Suprapubic skin (tissue), 4 donors: ENCODE data around the gene ATXN7. TPM values are rescaled to one million over a fixed set of nuclear protein-coding genes. Genes with fewer than 3 reads are reported as not detected.

ENCODE experiments used
- DNase-seq, 2 donors: peaks; one replicate each; pipeline ENCODE4 v3.0.0-alpha.2; 2019; ENCODE audit warnings: low spot score in 2 of 2
- H3K27ac ChIP-seq: fragments of 200-600 bp; sonication (generic); one replicate; pipeline ENCODE4 v1.5.1; 2019
- H3K27me3 ChIP-seq: fragments of 200-600 bp; sonication (generic); one replicate; pipeline ENCODE4 v1.5.1; 2019
- H3K36me3 ChIP-seq: fragments of 200-600 bp; sonication (generic); one replicate; pipeline ENCODE4 v1.5.1; 2019
- H3K4me1 ChIP-seq: fragments of 200-600 bp; sonication (generic); one replicate; pipeline ENCODE4 v1.5.1; 2019
- H3K4me3 ChIP-seq: fragments of 200-600 bp; sonication (generic); one replicate; pipeline ENCODE4 v1.5.1; 2019; ENCODE audit warnings: mild to moderate bottlenecking
- H3K9me3 ChIP-seq: fragments of 200-600 bp; sonication (generic); one replicate; pipeline ENCODE4 v1.5.1; 2019
- CTCF ChIP-seq, 2 donors: fragments of 200-600 bp in 1 of 2; fragments of 450-650 bp in 1 of 2; sonication (generic) in 1 of 2; IDR thresholded peaks; one replicate each; pipeline ENCODE4 v1.5.1; 2016 to 2019; ENCODE audit warnings: antibody characterized with exemption in 2 of 2, mild to moderate bottlenecking in 1 of 2, moderate library complexity in 1 of 2
- EP300 ChIP-seq: sonication (generic); formaldehyde crosslinking; IDR thresholded peaks from one replicate; pipeline ENCODE4 v1.6.1; 2017; ENCODE audit warnings: antibody characterized with exemption
- POLR2A ChIP-seq, 2 donors: fragments of 450-650 bp; IDR thresholded peaks; one replicate each; pipeline ENCODE4 v1.6.1; 2017; ENCODE audit warnings: antibody characterized with exemption in 2 of 2, mild to moderate bottlenecking in 2 of 2, moderate library complexity in 2 of 2
- POLR2AphosphoS5 ChIP-seq, 3 donors: sonication (generic); formaldehyde crosslinking; IDR thresholded peaks; one replicate each; pipeline ENCODE4 v1.6.1; 2017; ENCODE audit warnings: antibody characterized with exemption in 3 of 3
- WGBS: methylation state at CpG from one replicate; pipeline ENCODE4 v1.1.5; 2018; 5-methylcytosine and 5-hydroxymethylcytosine counted together
- total RNA-seq, 4 donors: library from RNA; depleted of rRNA; stranded (reverse); fragments of >200 nt; gene quantifications; one replicate each; pipeline ENCODE4 v1.1.0, GENCODE V29; 2016

The ATXN7 gene
- total RNA-seq, 4 donors from 2014 or later, result 22.9 to 101 (median 44.2) TPM

- peaks cover 9% of the 10 kb centered on the region for H3K4me1 ChIP-seq
- no peak for DNase-seq
- WGBS, result 61% methylated on average over 2 of the region's 2 CpGs
- H3K27me3 ChIP-seq, result no peaks in the 10 kb centered on the region
- H3K9me3 ChIP-seq, result no peaks in the 10 kb centered on the region
- TF ChIP-seq POLR2AphosphoS5 (IDR thresholded peaks at IDR 0.05), result no peak
- TF ChIP-seq CTCF (IDR thresholded peaks at IDR 0.05), result no peak
- H3K36me3 ChIP-seq, result no peaks in the 10 kb centered on the region
- H3K27ac ChIP-seq, result no peak overlapping the region
- H3K4me3 ChIP-seq, result no peak overlapping the region
Measured at GRCh38 chr3:63908081-63908736, 44.5 kb downstream of the ATXN7 start.

GRCh38 chr3:63908776-63909175 is 45.1 kb downstream of the ATXN7 start:
- H3K9me3 ChIP-seq, result no peaks in the 10 kb centered on the region
- no peaks in the 10 kb centered on the region for H3K27me3 ChIP-seq

GRCh38 chr3:63909431-63909830 is 45.8 kb downstream of the ATXN7 start:
- Histone ChIP-seq H3K27me3 (no peaks in the 10 kb centered on the region), H3K4me1 (peaks cover 20% of the 10 kb centered on the region), H3K27ac (no peak overlapping the region), H3K9me3 (no peaks in the 10 kb centered on the region), H3K4me3 (no peak overlapping the region), H3K36me3 (no peaks in the 10 kb centered on the region)
- whole genome bisulfite sequencing, result 72% methylated on average over 2 of the region's 2 CpGs
- TF ChIP-seq POLR2A (IDR thresholded peaks at IDR 0.05), result no peak
- no peak for TF ChIP-seq EP300
- no peak for TF ChIP-seq POLR2AphosphoS5 (IDR thresholded peaks at IDR 0.05)
- no peak for TF ChIP-seq CTCF (IDR thresholded peaks at IDR 0.05)
- no peak for DNase-seq

More at GRCh38 chr3:63908776-63909175, 45.1 kb downstream of the ATXN7 start:
- 89% methylated on average over 1 of the region's 1 CpG for WGBS
- Histone ChIP-seq H3K36me3 (no peaks in the 10 kb centered on the region), H3K4me1 (peaks cover 15% of the 10 kb centered on the region), H3K4me3 (no peak overlapping the region), H3K27ac (no peak overlapping the region)
- TF ChIP-seq CTCF (IDR thresholded peaks at IDR 0.05) (no peak), POLR2AphosphoS5 (IDR thresholded peaks at IDR 0.05) (no peak), EP300 (no peak), POLR2A (IDR thresholded peaks at IDR 0.05) (no peak)
- no peak for DNase-seq

- Histone ChIP-seq H3K9me3 (no peaks in the 10 kb centered on the region), H3K27ac (no peak overlapping the region), H3K4me3 (no peak overlapping the region), H3K4me1 (peaks cover 26% of the 10 kb centered on the region), H3K36me3 (no peaks in the 10 kb centered on the region), H3K27me3 (no peaks in the 10 kb centered on the region)
- TF ChIP-seq POLR2AphosphoS5 (IDR thresholded peaks at IDR 0.05) (no peak), CTCF (IDR thresholded peaks at IDR 0.05) (no peak), EP300 (no peak), POLR2A (IDR thresholded peaks at IDR 0.05) (no peak)
- DNase-seq, result no peak
- WGBS, result 94% methylated on average over 4 of the region's 4 CpGs
Measured at GRCh38 chr3:63910001-63910400, 46.3 kb downstream of the ATXN7 start.

- peaks cover 29% of the 10 kb centered on the region for H3K4me1 ChIP-seq
- H3K4me3 ChIP-seq, result peak overlapping the region; percentile 92
- H3K36me3 ChIP-seq, result no peaks in the 10 kb centered on the region
- TF ChIP-seq EP300 (no peak), POLR2A (IDR thresholded peaks at IDR 0.05) (no peak), POLR2AphosphoS5 (IDR thresholded peaks at IDR 0.05) (no peak), CTCF (IDR thresholded peaks at IDR 0.05) (no peak)
- WGBS, result 44% methylated on average over 1 of the region's 1 CpG
- no peaks in the 10 kb centered on the region for H3K27me3 ChIP-seq
- H3K9me3 ChIP-seq, result no peaks in the 10 kb centered on the region
- no peak for DNase-seq
- no peak overlapping the region for H3K27ac ChIP-seq
Measured at GRCh38 chr3:63910891-63911290, 47.2 kb downstream of the ATXN7 start.
